SU-DHL-6 (cell line): Measurements from ENCODE around the gene FAM170B.

Experiments used
- H2AFZ ChIP-seq: fragments of 200-600 bp; sonication (generic); 2 replicates; pipeline ENCODE4 v1.6.1; 2014; ENCODE audit warnings: low read depth, mild to moderate bottlenecking, moderate library complexity, mixed read lengths, antibody characterized with exemption, low read length; ENCODE audit not compliant: severe bottlenecking
- H3F3A ChIP-seq: fragments of 200-600 bp; shearing (Covaris generic); 2 replicates; pipeline ENCODE4 v1.6.0; 2016; ENCODE audit warnings: antibody characterized with exemption, mild to moderate bottlenecking; ENCODE audit not compliant: insufficient read depth
- H3K27ac ChIP-seq: fragments of 200-600 bp; sonication (generic); 2 replicates; pipeline ENCODE4 v1.5.1; 2016; ENCODE audit warnings: low read depth, mild to moderate bottlenecking, low read length, moderate library complexity, mixed read lengths
- H3K27me3 ChIP-seq: fragments of 200-600 bp; sonication (generic), shearing (Covaris generic); 2 replicates; pipeline ENCODE4 v1.6.0; 2014; ENCODE audit warnings: mild to moderate bottlenecking, low read length
- H3K36me3 ChIP-seq: fragments of 200-600 bp; sonication (generic); 2 replicates; pipeline ENCODE4 v1.6.1; 2014; ENCODE audit warnings: mild to moderate bottlenecking, low read length, mixed read lengths
- H3K4me2 ChIP-seq: fragments of 300-600, 200-600 bp; shearing (Covaris generic), sonication (generic); 2 replicates; pipeline ENCODE4 v1.6.0; 2014; ENCODE audit warnings: low read length, low read depth, mild to moderate bottlenecking; ENCODE audit not compliant: poor library complexity, severe bottlenecking
- H3K4me3 ChIP-seq: fragments of 200-600 bp; sonication (generic); 2 replicates; pipeline ENCODE4 v1.5.1; 2014; ENCODE audit warnings: antibody characterized with exemption, low read length, mild to moderate bottlenecking, mixed read lengths; ENCODE audit not compliant: insufficient read depth, poor library complexity, severe bottlenecking
- H3K79me2 ChIP-seq: fragments of 200-600 bp; sonication (generic); 2 replicates; pipeline ENCODE4 v1.6.1; 2014; ENCODE audit warnings: mild to moderate bottlenecking, low read length, moderate library complexity; ENCODE audit not compliant: insufficient read depth
- H3K9ac ChIP-seq: fragments of 200-600 bp; sonication (generic); 2 replicates; pipeline ENCODE4 v1.7.0; 2014; ENCODE audit warnings: mild to moderate bottlenecking, low read length
- H3K9me2 ChIP-seq: fragments of 200-600 bp; sonication (generic); replicated peaks from 2 replicates; pipeline ENCODE4 v1.6.1; 2014; ENCODE audit warnings: low read length; ENCODE audit not compliant: insufficient read depth
- H3K9me3 ChIP-seq: fragments of 200-600 bp; sonication (generic); 2 replicates; pipeline ENCODE4 v1.6.1; 2014; ENCODE audit warnings: low read length, mixed read lengths; ENCODE audit not compliant: insufficient read depth
- H4K20me1 ChIP-seq: fragments of 200-600 bp; sonication (generic); 2 replicates; pipeline ENCODE4 v1.6.1; 2014; ENCODE audit warnings: low read depth, mild to moderate bottlenecking, antibody characterized with exemption, low read length, moderate library complexity, mixed read lengths
- EZH2phosphoT487 ChIP-seq: fragments of 200-600 bp; sonication (generic), shearing (Covaris generic); conservative IDR thresholded peaks from 2 replicates; pipeline ENCODE4 v1.6.1; 2018; ENCODE audit warnings: mild to moderate bottlenecking, antibody characterized with exemption, low read length, moderate library complexity, mixed read lengths
- TF ChIP-seq, protein P1 (sequence below): fragments of 200-600 bp; sonication (generic); IDR thresholded peaks from one replicate; pipeline ENCODE4 v1.5.1; 2017; ENCODE audit warnings: antibody characterized with exemption, mild to moderate bottlenecking, low read length, moderate library complexity; ENCODE audit not compliant: insufficient read depth, poor library complexity, severe bottlenecking

FAM170B gene

DNA sequence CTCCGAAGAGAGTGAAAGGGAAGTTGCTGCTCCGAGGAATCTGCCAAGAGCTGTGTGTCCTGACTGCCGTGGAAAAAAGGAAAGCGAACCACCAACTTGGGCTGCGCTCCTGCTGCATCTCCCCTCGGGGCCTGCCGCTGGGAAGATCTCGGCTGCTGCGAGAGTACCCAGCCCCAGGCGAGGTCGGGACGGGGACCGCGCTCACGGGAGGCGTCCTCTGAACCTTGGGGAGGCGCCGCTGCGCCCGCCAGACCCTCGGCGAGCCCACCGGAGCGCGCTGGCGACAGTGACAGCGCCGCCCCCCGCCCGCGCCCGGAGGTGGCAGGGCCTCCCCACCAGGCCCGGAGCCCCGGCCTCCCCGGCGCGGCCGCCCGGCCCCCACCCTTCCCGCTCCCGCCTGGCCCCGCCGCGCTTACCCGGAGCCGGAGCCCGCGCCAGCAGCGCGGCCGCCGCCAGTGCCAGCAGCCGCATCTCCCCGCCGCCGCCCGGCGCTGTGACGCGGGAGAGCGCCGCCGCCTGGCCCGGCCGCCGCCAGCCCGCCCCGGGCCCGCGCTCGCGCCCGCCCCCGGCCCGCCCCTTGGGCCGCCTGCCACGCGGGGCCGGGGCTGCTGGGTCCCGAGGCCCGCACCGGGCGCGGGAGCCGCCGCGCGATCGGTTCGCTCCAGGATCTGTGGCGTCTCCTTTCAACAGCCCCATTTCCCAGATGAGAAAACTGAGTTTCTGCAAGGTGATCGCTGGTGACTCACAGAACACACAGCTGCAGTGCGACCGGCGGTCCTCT, 18.6 kb downstream of the FAM170B start, which contains the start of gene VSTM4:
Gene VSTM4, minus strand, starts transcription at position 508 of the 781 bp plus-strand sequence. Its CDS starts 37 bp downstream, at position 471.
- no peak within 1 kb of the TSS for H3K4me2 ChIP-seq
- H2AFZ ChIP-seq = no peak within 1 kb of the TSS

DNA sequence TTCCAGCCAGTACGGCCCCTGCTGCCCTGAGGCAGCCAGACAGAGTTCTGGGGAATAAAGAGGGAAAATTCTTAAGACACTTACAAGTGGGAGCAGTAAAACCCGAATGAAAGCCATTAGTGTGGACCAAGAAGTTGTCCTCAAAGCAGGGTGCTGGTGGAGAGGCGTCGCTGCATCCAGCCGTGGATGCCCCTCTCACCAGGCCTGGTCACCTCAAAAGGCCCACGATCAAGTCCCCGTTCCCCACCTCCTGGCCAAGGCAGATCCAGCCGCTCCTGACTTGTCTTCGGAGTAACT, 19.2 kb downstream of the FAM170B start:
- H3F3A ChIP-seq = no peaks in the 10 kb centered on the region
- no peak overlapping the region for H3K4me2 ChIP-seq
- H2AFZ ChIP-seq = no peak overlapping the region
- no peaks in the 10 kb centered on the region for H3K36me3 ChIP-seq
- no peak overlapping the region for H3K4me3 ChIP-seq
- no peaks in the 10 kb centered on the region for H3K27me3 ChIP-seq
- H4K20me1 ChIP-seq = no peaks in the 10 kb centered on the region
- H3K27ac ChIP-seq = no peak overlapping the region
- no peaks in the 10 kb centered on the region for H3K9me3 ChIP-seq
- H3K79me2 ChIP-seq = no peaks in the 10 kb centered on the region
- H3K9me2 ChIP-seq = no peaks in the 10 kb centered on the region
- TF ChIP-seq EZH2phosphoT487 = no peak
- TF ChIP-seq, protein P1, sequence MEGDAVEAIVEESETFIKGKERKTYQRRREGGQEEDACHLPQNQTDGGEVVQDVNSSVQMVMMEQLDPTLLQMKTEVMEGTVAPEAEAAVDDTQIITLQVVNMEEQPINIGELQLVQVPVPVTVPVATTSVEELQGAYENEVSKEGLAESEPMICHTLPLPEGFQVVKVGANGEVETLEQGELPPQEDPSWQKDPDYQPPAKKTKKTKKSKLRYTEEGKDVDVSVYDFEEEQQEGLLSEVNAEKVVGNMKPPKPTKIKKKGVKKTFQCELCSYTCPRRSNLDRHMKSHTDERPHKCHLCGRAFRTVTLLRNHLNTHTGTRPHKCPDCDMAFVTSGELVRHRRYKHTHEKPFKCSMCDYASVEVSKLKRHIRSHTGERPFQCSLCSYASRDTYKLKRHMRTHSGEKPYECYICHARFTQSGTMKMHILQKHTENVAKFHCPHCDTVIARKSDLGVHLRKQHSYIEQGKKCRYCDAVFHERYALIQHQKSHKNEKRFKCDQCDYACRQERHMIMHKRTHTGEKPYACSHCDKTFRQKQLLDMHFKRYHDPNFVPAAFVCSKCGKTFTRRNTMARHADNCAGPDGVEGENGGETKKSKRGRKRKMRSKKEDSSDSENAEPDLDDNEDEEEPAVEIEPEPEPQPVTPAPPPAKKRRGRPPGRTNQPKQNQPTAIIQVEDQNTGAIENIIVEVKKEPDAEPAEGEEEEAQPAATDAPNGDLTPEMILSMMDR = no peak
- H3K9ac ChIP-seq = no peak overlapping the region

More for the DNA sequence above, 18.6 kb downstream of the FAM170B start, which contains the start of gene VSTM4:
- Histone ChIP-seq H4K20me1 (no peaks in the 10 kb centered on the region), H3K27ac (no peak within 1 kb of the TSS), H3K79me2 (no peaks in the 10 kb centered on the region), H3K36me3 (no peaks in the 10 kb centered on the region), H3K9me3 (no peaks in the 10 kb centered on the region), H3K9ac (no peak within 1 kb of the TSS), H3K27me3 (no peaks in the 10 kb centered on the region), H3K9me2 (no peaks in the 10 kb centered on the region), H3F3A (no peaks in the 10 kb centered on the region), H3K4me3 (no peak within 1 kb of the TSS)
- no peak for TF ChIP-seq EZH2phosphoT487
- TF ChIP-seq, protein P1 = no peak

DNA sequence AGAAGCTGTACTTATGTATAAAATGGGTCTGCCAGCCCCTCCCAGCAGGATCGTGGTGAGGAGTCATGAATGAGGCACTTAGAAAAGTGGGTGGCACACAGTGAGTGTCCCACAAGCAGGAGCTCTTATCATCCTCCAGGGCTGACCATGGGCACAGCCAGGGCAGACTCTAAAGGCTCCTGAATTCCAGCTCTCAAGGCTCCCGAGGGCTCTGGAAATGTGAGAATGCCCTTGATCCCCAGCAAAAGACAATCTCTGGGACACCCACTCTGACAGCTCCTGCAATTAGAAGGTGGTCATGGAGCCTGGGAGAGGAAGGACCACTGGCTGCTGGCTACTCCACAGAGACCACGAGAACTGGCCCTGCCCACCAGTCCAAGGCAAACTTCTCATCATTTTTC, 20.1 kb downstream of the FAM170B start:
- Histone ChIP-seq H2AFZ (no peak overlapping the region), H3K4me3 (no peak overlapping the region), H3K9ac (no peak overlapping the region), H3K4me2 (no peak overlapping the region), H3K79me2 (no peaks in the 10 kb centered on the region), H3K27ac (no peak overlapping the region), H3K9me3 (no peaks in the 10 kb centered on the region), H4K20me1 (no peaks in the 10 kb centered on the region), H3F3A (no peaks in the 10 kb centered on the region), H3K36me3 (no peaks in the 10 kb centered on the region), H3K9me2 (no peaks in the 10 kb centered on the region), H3K27me3 (no peaks in the 10 kb centered on the region)
- TF ChIP-seq, protein P1 = no peak
- TF ChIP-seq EZH2phosphoT487 = no peak
